ENCODE measurements around the gene MPST.

The MPST gene

GRCh38 chr22:37014835-37015586 is 4.5 kb upstream of the MPST start:
- H3K4me3 Mint-ChIP-seq = no peak overlapping the region
- no peaks in the 10 kb centered on the region for H3K36me3 Mint-ChIP-seq
- peaks cover 2% of the 10 kb centered on the region for H3K27me3 Mint-ChIP-seq
- H3K4me1 Mint-ChIP-seq = no peaks in the 10 kb centered on the region
- no peaks in the 10 kb centered on the region for H3K9me3 Mint-ChIP-seq
- no peak overlapping the region for H3K27ac Mint-ChIP-seq

- Mint-ChIP-seq H3K36me3 (no peaks in the 10 kb centered on the region), H3K4me1 (no peaks in the 10 kb centered on the region), H3K27ac (no peak overlapping the region), H3K4me3 (no peak overlapping the region), H3K9me3 (no peaks in the 10 kb centered on the region), H3K27me3 (peaks cover 2% of the 10 kb centered on the region)
Observed at GRCh38 chr22:37015587-37015878, 4.0 kb upstream of the MPST start.

GRCh38 chr22:37016134-37016910 is 3.2 kb upstream of the MPST start:
- Mint-ChIP-seq H3K4me1 (no peaks in the 10 kb centered on the region), H3K27me3 (peaks cover 3% of the 10 kb centered on the region), H3K36me3 (no peaks in the 10 kb centered on the region), H3K27ac (no peak overlapping the region), H3K9me3 (no peaks in the 10 kb centered on the region), H3K4me3 (no peak overlapping the region)

GRCh38 chr22:37017356-37017755 is 2.2 kb upstream of the MPST start:
- Mint-ChIP-seq H3K4me1 (peaks cover 4% of the 10 kb centered on the region), H3K4me3 (no peak overlapping the region), H3K9me3 (no peaks in the 10 kb centered on the region), H3K27me3 (peaks cover 5% of the 10 kb centered on the region), H3K36me3 (no peaks in the 10 kb centered on the region), H3K27ac (no peak overlapping the region)

- peak overlapping the region; percentile 71 for H3K4me3 Mint-ChIP-seq
- peaks cover 5% of the 10 kb centered on the region for H3K27me3 Mint-ChIP-seq
- H3K4me1 Mint-ChIP-seq = peaks cover 4% of the 10 kb centered on the region
- no peaks in the 10 kb centered on the region for H3K9me3 Mint-ChIP-seq
- peak overlapping the region; percentile 55 for H3K27ac Mint-ChIP-seq
- no peaks in the 10 kb centered on the region for H3K36me3 Mint-ChIP-seq
Observed at GRCh38 chr22:37018086-37018814, 1.3 kb upstream of the MPST start.

GRCh38 chr22:37018815-37019308 is 680 bp upstream of the MPST start:
- H3K27me3 Mint-ChIP-seq = peaks cover 5% of the 10 kb centered on the region
- H3K27ac Mint-ChIP-seq = no peak overlapping the region
- peak overlapping the region; percentile 71 for H3K4me3 Mint-ChIP-seq

GRCh38 chr22:37020192-37020479 is 594 bp downstream of the MPST start:
- Mint-ChIP-seq H3K4me1 (peaks cover 4% of the 10 kb centered on the region), H3K36me3 (no peaks in the 10 kb centered on the region), H3K4me3 (peak overlapping the region; percentile 77), H3K27me3 (peaks cover 5% of the 10 kb centered on the region), H3K9me3 (no peaks in the 10 kb centered on the region), H3K27ac (no peak overlapping the region)

More at GRCh38 chr22:37018815-37019308, 680 bp upstream of the MPST start:
- Mint-ChIP-seq H3K9me3 (no peaks in the 10 kb centered on the region), H3K4me1 (peaks cover 4% of the 10 kb centered on the region), H3K36me3 (no peaks in the 10 kb centered on the region)

- Mint-ChIP-seq H3K9me3 (no peaks in the 10 kb centered on the region), H3K27ac (no peak overlapping the region), H3K27me3 (peaks cover 5% of the 10 kb centered on the region), H3K4me1 (peaks cover 4% of the 10 kb centered on the region), H3K4me3 (no peak overlapping the region), H3K36me3 (no peaks in the 10 kb centered on the region)
Observed at GRCh38 chr22:37021041-37021440, 1.5 kb downstream of the MPST start.

- H3K36me3 Mint-ChIP-seq = no peaks in the 10 kb centered on the region
- H3K27me3 Mint-ChIP-seq = peaks cover 5% of the 10 kb centered on the region
- H3K4me3 Mint-ChIP-seq = peak overlapping the region; percentile 36
- H3K27ac Mint-ChIP-seq = peak overlapping the region; percentile 30
- H3K9me3 Mint-ChIP-seq = no peaks in the 10 kb centered on the region
- peaks cover 4% of the 10 kb centered on the region for H3K4me1 Mint-ChIP-seq
Observed at GRCh38 chr22:37021710-37022482, 2.4 kb downstream of the MPST start.

- peaks cover 4% of the 10 kb centered on the region for H3K4me1 Mint-ChIP-seq
- no peak overlapping the region for H3K27ac Mint-ChIP-seq
- no peaks in the 10 kb centered on the region for H3K9me3 Mint-ChIP-seq
- no peak overlapping the region for H3K4me3 Mint-ChIP-seq
- H3K27me3 Mint-ChIP-seq = peaks cover 5% of the 10 kb centered on the region
- H3K36me3 Mint-ChIP-seq = no peaks in the 10 kb centered on the region
Observed at GRCh38 chr22:37022483-37023337, 3.2 kb downstream of the MPST start.

GRCh38 chr22:37023743-37024338 is 4.3 kb downstream of the MPST start:
- H3K27me3 Mint-ChIP-seq = peaks cover 2% of the 10 kb centered on the region
- H3K27ac Mint-ChIP-seq = no peak overlapping the region
- H3K4me1 Mint-ChIP-seq = peaks cover 4% of the 10 kb centered on the region
- no peaks in the 10 kb centered on the region for H3K36me3 Mint-ChIP-seq
- H3K4me3 Mint-ChIP-seq = no peak overlapping the region
- H3K9me3 Mint-ChIP-seq = no peaks in the 10 kb centered on the region

- Mint-ChIP-seq H3K4me3 (no peak overlapping the region), H3K27ac (no peak overlapping the region)
Observed at GRCh38 chr22:37024339-37025157, 5.0 kb downstream of the MPST start.

GRCh38 chr22:37025500-37026070 is 6.0 kb downstream of the MPST start:
- Mint-ChIP-seq H3K4me3 (no peak overlapping the region), H3K27me3 (peaks cover 2% of the 10 kb centered on the region), H3K9me3 (no peaks in the 10 kb centered on the region), H3K4me1 (peaks cover 4% of the 10 kb centered on the region), H3K36me3 (no peaks in the 10 kb centered on the region), H3K27ac (no peak overlapping the region)

More at GRCh38 chr22:37024339-37025157, 5.0 kb downstream of the MPST start:
- Mint-ChIP-seq H3K27me3 (peaks cover 2% of the 10 kb centered on the region), H3K4me1 (peaks cover 4% of the 10 kb centered on the region), H3K36me3 (no peaks in the 10 kb centered on the region), H3K9me3 (no peaks in the 10 kb centered on the region)

Data from activated naive CD4-positive, alpha-beta T cell treated with anti-CD3 and anti-CD28 coated beads, Interleukin-2, amount 50 U/mL, for 24 hours (primary cell).